IPS-15b (cell line): ENCODE results near the gene NR2C2.

Experiments
- H3K27me3 ChIP-seq: one replicate; pipeline ENCODE4 v1.6.1; 2013; ENCODE audit warnings: low read length; ENCODE audit not compliant: control insufficient read depth, insufficient read depth
- H3K36me3 ChIP-seq: one replicate; pipeline ENCODE4 v1.6.1; 2013; ENCODE audit warnings: low read length; ENCODE audit not compliant: control insufficient read depth, insufficient read depth
- H3K4me1 ChIP-seq: one replicate; pipeline ENCODE4 v1.6.1; 2013; ENCODE audit warnings: mild to moderate bottlenecking, low read length; ENCODE audit not compliant: control insufficient read depth, insufficient read depth
- H3K4me3 ChIP-seq: one replicate; pipeline ENCODE4 v1.5.1; 2013; ENCODE audit warnings: low read depth, low read length
- H3K9ac ChIP-seq: one replicate; pipeline ENCODE4 v1.6.1; 2013; ENCODE audit warnings: low read depth, mild to moderate bottlenecking, low read length
- H3K9me3 ChIP-seq: one replicate; pipeline ENCODE4 v1.6.1; 2013; ENCODE audit warnings: mild to moderate bottlenecking, low read length; ENCODE audit not compliant: control insufficient read depth, insufficient read depth

NR2C2 gene

GRCh38 chr3:15042936-15043335 lies 95.6 kb downstream of the NR2C2 start:
- no peak overlapping the region for H3K9ac ChIP-seq
- no peak overlapping the region for H3K4me3 ChIP-seq
- H3K9me3 ChIP-seq = no peaks in the 10 kb centered on the region
- peaks cover 40% of the 10 kb centered on the region for H3K36me3 ChIP-seq
- H3K27me3 ChIP-seq = no peaks in the 10 kb centered on the region
- no peaks in the 10 kb centered on the region for H3K4me1 ChIP-seq

- no peaks in the 10 kb centered on the region for H3K9me3 ChIP-seq
- no peak overlapping the region for H3K9ac ChIP-seq
- peaks cover 44% of the 10 kb centered on the region for H3K36me3 ChIP-seq
- H3K27me3 ChIP-seq = no peaks in the 10 kb centered on the region
- H3K4me3 ChIP-seq = no peak overlapping the region
- no peaks in the 10 kb centered on the region for H3K4me1 ChIP-seq
Observed at GRCh38 chr3:15043408-15044171, 96.2 kb downstream of the NR2C2 start.

GRCh38 chr3:15044326-15044725 lies 96.9 kb downstream of the NR2C2 start:
- Histone ChIP-seq H3K9ac (no peak overlapping the region), H3K4me1 (no peaks in the 10 kb centered on the region), H3K27me3 (no peaks in the 10 kb centered on the region), H3K4me3 (no peak overlapping the region), H3K36me3 (peaks cover 45% of the 10 kb centered on the region), H3K9me3 (no peaks in the 10 kb centered on the region)

- H3K4me1 ChIP-seq = no peaks in the 10 kb centered on the region
- no peaks in the 10 kb centered on the region for H3K27me3 ChIP-seq
- no peak overlapping the region for H3K9ac ChIP-seq
- H3K36me3 ChIP-seq = peaks cover 50% of the 10 kb centered on the region
- no peak overlapping the region for H3K4me3 ChIP-seq
- no peaks in the 10 kb centered on the region for H3K9me3 ChIP-seq
Observed at GRCh38 chr3:15045667-15046066, 98.3 kb downstream of the NR2C2 start.

GRCh38 chr3:15049584-15049983 lies 102.2 kb downstream of the NR2C2 start:
- Histone ChIP-seq H3K9ac (no peak overlapping the region), H3K36me3 (peaks cover 39% of the 10 kb centered on the region), H3K4me1 (peaks cover 2% of the 10 kb centered on the region), H3K9me3 (no peaks in the 10 kb centered on the region), H3K27me3 (no peaks in the 10 kb centered on the region), H3K4me3 (no peak overlapping the region)

- no peaks in the 10 kb centered on the region for H3K9me3 ChIP-seq
- no peak overlapping the region for H3K9ac ChIP-seq
- H3K36me3 ChIP-seq = peaks cover 37% of the 10 kb centered on the region
- no peaks in the 10 kb centered on the region for H3K27me3 ChIP-seq
- no peak overlapping the region for H3K4me3 ChIP-seq
- peaks cover 2% of the 10 kb centered on the region for H3K4me1 ChIP-seq
Observed at GRCh38 chr3:15050405-15051092, 103.2 kb downstream of the NR2C2 start.

GRCh38 chr3:15051531-15051930 lies 104.1 kb downstream of the NR2C2 start:
- no peaks in the 10 kb centered on the region for H3K9me3 ChIP-seq
- peaks cover 32% of the 10 kb centered on the region for H3K36me3 ChIP-seq
- H3K27me3 ChIP-seq = no peaks in the 10 kb centered on the region
- H3K4me3 ChIP-seq = no peak overlapping the region
- no peak overlapping the region for H3K9ac ChIP-seq
- H3K4me1 ChIP-seq = peaks cover 2% of the 10 kb centered on the region

- no peaks in the 10 kb centered on the region for H3K9me3 ChIP-seq
- H3K4me3 ChIP-seq = no peak overlapping the region
- H3K36me3 ChIP-seq = peaks cover 34% of the 10 kb centered on the region
- H3K9ac ChIP-seq = no peak overlapping the region
- no peaks in the 10 kb centered on the region for H3K27me3 ChIP-seq
- H3K4me1 ChIP-seq = peaks cover 2% of the 10 kb centered on the region
Observed at GRCh38 chr3:15052335-15053242, 105.2 kb downstream of the NR2C2 start.

GRCh38 chr3:15053541-15053940 lies 106.2 kb downstream of the NR2C2 start:
- no peak overlapping the region for H3K9ac ChIP-seq
- no peaks in the 10 kb centered on the region for H3K9me3 ChIP-seq
- H3K27me3 ChIP-seq = no peaks in the 10 kb centered on the region
- peaks cover 2% of the 10 kb centered on the region for H3K4me1 ChIP-seq
- H3K4me3 ChIP-seq = no peak overlapping the region
- peaks cover 31% of the 10 kb centered on the region for H3K36me3 ChIP-seq

- Histone ChIP-seq H3K36me3 (peaks cover 22% of the 10 kb centered on the region), H3K9ac (no peak overlapping the region), H3K9me3 (no peaks in the 10 kb centered on the region), H3K4me3 (no peak overlapping the region), H3K4me1 (peaks cover 2% of the 10 kb centered on the region), H3K27me3 (no peaks in the 10 kb centered on the region)
Observed at GRCh38 chr3:15055019-15055557, 107.7 kb downstream of the NR2C2 start.

- Histone ChIP-seq H3K4me3 (no peak overlapping the region), H3K27me3 (no peaks in the 10 kb centered on the region), H3K4me1 (no peaks in the 10 kb centered on the region), H3K9me3 (no peaks in the 10 kb centered on the region), H3K36me3 (peaks cover 19% of the 10 kb centered on the region), H3K9ac (no peak overlapping the region)
Observed at GRCh38 chr3:15056676-15057404, 109.5 kb downstream of the NR2C2 start.
